ENCODE results near the gene CDK2.
A peak's percentile ranks its signal among the peaks of the same experiment; 100 is the strongest.

CDK2 gene

GRCh38 chr12:55935738-55936151, 30.9 kb upstream of the CDK2 start:
- ChIA-PET POLR2A (interaction anchor here (1.1 to 1.7 kb wide), 3 partner anchors 9 to 106 kb away, joined by 3 to 6 read pairs (median 3); partner anchors contain the start of gene RAB5B), CTCF (interaction anchor here (0.8 to 11.1 kb wide), 7 partner anchors 9 to 196 kb away, joined by 3 to 206 read pairs (median 69); partner anchors contain the start of genes GDF11, ORMDL2, PYM1 and SARNP)
- TF ChIP-seq, protein P1, sequence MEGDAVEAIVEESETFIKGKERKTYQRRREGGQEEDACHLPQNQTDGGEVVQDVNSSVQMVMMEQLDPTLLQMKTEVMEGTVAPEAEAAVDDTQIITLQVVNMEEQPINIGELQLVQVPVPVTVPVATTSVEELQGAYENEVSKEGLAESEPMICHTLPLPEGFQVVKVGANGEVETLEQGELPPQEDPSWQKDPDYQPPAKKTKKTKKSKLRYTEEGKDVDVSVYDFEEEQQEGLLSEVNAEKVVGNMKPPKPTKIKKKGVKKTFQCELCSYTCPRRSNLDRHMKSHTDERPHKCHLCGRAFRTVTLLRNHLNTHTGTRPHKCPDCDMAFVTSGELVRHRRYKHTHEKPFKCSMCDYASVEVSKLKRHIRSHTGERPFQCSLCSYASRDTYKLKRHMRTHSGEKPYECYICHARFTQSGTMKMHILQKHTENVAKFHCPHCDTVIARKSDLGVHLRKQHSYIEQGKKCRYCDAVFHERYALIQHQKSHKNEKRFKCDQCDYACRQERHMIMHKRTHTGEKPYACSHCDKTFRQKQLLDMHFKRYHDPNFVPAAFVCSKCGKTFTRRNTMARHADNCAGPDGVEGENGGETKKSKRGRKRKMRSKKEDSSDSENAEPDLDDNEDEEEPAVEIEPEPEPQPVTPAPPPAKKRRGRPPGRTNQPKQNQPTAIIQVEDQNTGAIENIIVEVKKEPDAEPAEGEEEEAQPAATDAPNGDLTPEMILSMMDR (IDR thresholded peaks at IDR 0.05; ENCODE audit: insufficient read depth, low read length, missing control alignments), result no peak
- H3K4me3 ChIP-seq (ENCODE audit: low read depth, low read length), result no peak overlapping the region
- DNase-seq (ENCODE audit: low read depth, low spot score), result no peak

DNA sequence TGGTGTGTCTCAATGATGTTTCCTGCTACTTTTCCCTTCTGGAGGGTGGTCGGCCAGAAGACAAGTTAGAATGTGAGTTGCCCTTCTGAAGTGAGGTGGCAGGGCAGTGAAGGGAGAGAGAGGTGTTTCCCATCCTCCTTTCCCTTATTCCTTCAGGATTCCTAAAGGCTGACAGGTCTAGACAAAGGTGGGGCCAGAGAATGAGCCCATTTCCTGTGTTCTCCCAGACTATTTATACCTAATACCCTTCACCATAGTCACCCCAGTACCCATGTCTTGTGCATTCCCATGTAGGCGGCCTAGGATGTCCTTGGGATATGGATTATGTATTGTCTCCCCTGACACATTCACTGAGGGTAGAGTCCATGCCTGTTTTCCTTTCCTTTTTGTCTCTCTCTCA, 28.6 kb upstream of the CDK2 start:
- POLR2A ChIA-PET, result no interaction called here
- H3K4me3 ChIP-seq (ENCODE audit: low read depth, low read length), result no peak overlapping the region
- TF ChIP-seq, protein P1 (IDR thresholded peaks at IDR 0.05; ENCODE audit: insufficient read depth, low read length, missing control alignments), result no peak
- CTCF ChIA-PET, result interaction anchor here (1.0 to 11.1 kb wide), 9 partner anchors 7 to 199 kb away, joined by 3 to 206 read pairs (median 34); partner anchors contain the start of genes DGKA, GDF11, MMP19 and ORMDL2
- DNase-seq (ENCODE audit: low read depth, low spot score), result no peak

DNA sequence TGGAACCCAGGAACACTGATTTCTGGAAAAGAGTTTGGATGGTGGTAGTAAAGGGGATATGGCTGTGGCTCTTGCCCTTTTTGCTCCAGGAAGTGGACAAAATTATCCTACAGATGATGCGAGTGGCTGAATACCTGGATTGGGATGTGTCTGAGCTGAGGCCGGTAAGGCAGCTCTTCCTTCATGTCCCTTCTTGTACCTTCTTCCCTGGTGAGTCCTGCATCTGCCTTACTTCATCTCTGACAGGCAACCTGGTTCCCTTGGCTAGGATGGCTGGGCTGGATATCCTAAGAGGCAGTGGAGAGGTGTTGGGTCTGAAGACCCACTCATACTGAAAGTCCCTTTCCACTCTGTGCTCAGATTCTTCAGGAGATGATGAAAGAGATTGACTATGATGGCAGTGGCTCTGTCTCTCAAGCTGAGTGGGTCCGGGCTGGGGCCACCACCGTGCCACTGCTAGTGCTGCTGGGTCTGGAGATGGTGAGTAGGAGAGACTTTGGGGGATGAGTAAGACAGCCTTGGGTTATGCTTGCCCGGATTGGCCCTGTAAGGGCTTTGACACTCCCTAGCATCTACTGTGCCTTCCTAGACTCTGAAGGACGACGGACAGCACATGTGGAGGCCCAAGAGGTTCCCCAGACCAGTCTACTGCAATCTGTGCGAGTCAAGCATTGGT, 27.7 kb upstream of the CDK2 start:
- ChIA-PET CTCF (interaction anchor here (0.6 to 11.1 kb wide), 27 partner anchors 8 to 200 kb away, joined by 3 to 206 read pairs (median 6); partner anchors contain the start of genes DGKA, DNAJC14, GDF11 and MMP19), POLR2A (interaction anchor here (0.7 to 2.0 kb wide), 3 partner anchors 9 to 121 kb away, joined by 3 to 9 read pairs (median 7); partner anchors contain the start of genes DNAJC14, ORMDL2 and SARNP)
- TF ChIP-seq, protein P1 (IDR thresholded peaks at IDR 0.05; ENCODE audit: insufficient read depth, low read length, missing control alignments), result no peak
- DNase-seq (ENCODE audit: low read depth, low spot score), result no peak
- H3K4me3 ChIP-seq (ENCODE audit: low read depth, low read length), result no peak overlapping the region

GRCh38 chr12:55940065-55940732, 26.4 kb upstream of the CDK2 start:
- H3K4me3 ChIP-seq (ENCODE audit: low read depth, low read length), result no peak overlapping the region
- CTCF ChIA-PET, result interaction anchor here (0.6 to 11.1 kb wide), 42 partner anchors 9 to 284 kb away, joined by 3 to 206 read pairs (median 4); partner anchors contain the start of genes DGKA, DNAJC14, GDF11 and MMP19
- POLR2A ChIA-PET, result interaction anchor here (1.0 to 2.0 kb wide), 3 partner anchors 8 to 122 kb away, joined by 3 to 9 read pairs (median 7); partner anchors contain the start of genes DNAJC14, ORMDL2 and SARNP
- no peak for DNase-seq (ENCODE audit: low read depth, low spot score)
- TF ChIP-seq, protein P1 (IDR thresholded peaks at IDR 0.05; ENCODE audit: insufficient read depth, low read length, missing control alignments), result peak; percentile 93

DNA sequence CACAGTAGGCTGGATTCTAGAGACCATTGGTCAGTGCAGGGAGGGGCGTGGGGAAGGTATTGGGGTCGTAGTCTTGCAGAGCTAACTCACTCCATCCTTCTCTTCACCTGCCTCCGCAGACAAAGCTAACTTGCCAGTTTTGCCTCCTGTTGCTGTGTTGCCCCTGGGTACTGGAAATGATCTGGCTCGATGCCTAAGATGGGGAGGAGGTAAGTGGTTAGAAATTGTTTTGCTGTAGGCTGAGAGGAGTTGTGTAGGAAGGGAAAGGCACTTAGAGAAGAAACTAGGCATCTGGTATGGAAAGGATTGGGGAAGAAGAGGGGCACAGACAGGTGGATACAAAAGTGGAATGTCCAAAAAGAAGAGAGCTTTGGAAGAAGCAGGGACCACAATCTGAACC, 24.6 kb upstream of the CDK2 start:
- DNase-seq (ENCODE audit: low read depth, low spot score), result no peak
- POLR2A ChIA-PET, result no interaction called here
- TF ChIP-seq, protein P1 (IDR thresholded peaks at IDR 0.05; ENCODE audit: insufficient read depth, low read length, missing control alignments), result no peak
- H3K4me3 ChIP-seq (ENCODE audit: low read depth, low read length), result no peak overlapping the region
- CTCF ChIA-PET, result interaction anchor here (1.1 to 11.1 kb wide), 7 partner anchors 9 to 203 kb away, joined by 3 to 206 read pairs (median 9); partner anchors contain the start of genes GDF11, PYM1 and SARNP

Data from AG04449 (cell line).